NCI-H446 treated with DMSO at 0.1 percent for 48 hours (cell line): Measurements from ENCODE around the gene KANK2.
A peak's percentile ranks its signal among the peaks of the same experiment; 100 is the strongest.
"Not testable (repeated sequence)": the region's sequence is repeated elsewhere in the genome, so short reads cannot be mapped to it uniquely, and the experiment has no call there.

ENCODE experiments used
- DNase-seq: peaks from one replicate; lab custom pipeline; 2025; lab: John Stamatoyannopoulos, UW

The KANK2 gene

GRCh38 chr19:11140023-11140538 lies 57.3 kb downstream of the KANK2 start:
- not testable (repeated sequence) for DNase-seq

- DNase-seq = peak; percentile 14
These were observed 58.6 kb downstream of the KANK2 start for GRCh38 chr19:11138601-11139300.

- DNase-seq = peak; percentile 86
These were observed 59.6 kb downstream of the KANK2 start for GRCh38 chr19:11137542-11138384.

GRCh38 chr19:11136400-11137101 lies 60.8 kb downstream of the KANK2 start:
- DNase-seq = no peak

- DNase-seq = no peak
These were observed 65.9 kb downstream of the KANK2 start for GRCh38 chr19:11131471-11131870.

GRCh38 chr19:11130824-11131455 lies 66.4 kb downstream of the KANK2 start:
- DNase-seq = peak; percentile 14

- DNase-seq = no peak
These were observed 69.4 kb downstream of the KANK2 start for GRCh38 chr19:11127905-11128304.

GRCh38 chr19:11125994-11126685 lies 71.2 kb downstream of the KANK2 start:
- DNase-seq = peak; percentile 37

- not testable (repeated sequence) for DNase-seq
These were observed 73.2 kb downstream of the KANK2 start for GRCh38 chr19:11124157-11124556.

- no peak for DNase-seq
These were observed 74.2 kb downstream of the KANK2 start for GRCh38 chr19:11123114-11123513.

GRCh38 chr19:11121963-11122362 lies 75.4 kb downstream of the KANK2 start:
- DNase-seq = not testable (repeated sequence)

- no peak for DNase-seq
These were observed 80.8 kb downstream of the KANK2 start for GRCh38 chr19:11116507-11116906.

GRCh38 chr19:11115895-11116446 lies 81.4 kb downstream of the KANK2 start:
- no peak for DNase-seq

GRCh38 chr19:11115042-11115441 lies 82.3 kb downstream of the KANK2 start:
- DNase-seq = no peak
